Right atrium auricular region (tissue), 2 donors: Measurements from ENCODE around the gene GNG7. TPM values are rescaled to one million over a fixed set of nuclear protein-coding genes. Genes with fewer than 3 reads are reported as not detected.

Experiments used
- DNase-seq: peaks from one replicate; pipeline ENCODE4 v3.0.0-alpha.2; 2019; ENCODE audit warnings: low spot score
- H3K27ac ChIP-seq, 2 donors: fragments of 200-600 bp; sonication (generic); 1 replicate in 1 of 2; 2 replicates in 1 of 2; pipeline ENCODE4 v1.5.1; 2016 to 2019
- H3K27me3 ChIP-seq, 2 donors: fragments of 200-600 bp; sonication (generic); one replicate each; pipeline versions ENCODE4 v1.5.1 to v1.6.0; 2017 to 2019
- H3K36me3 ChIP-seq: fragments of 200-600 bp; sonication (generic); one replicate; pipeline ENCODE4 v1.5.1; 2016
- H3K4me1 ChIP-seq, 2 donors: fragments of 200-600 bp; sonication (generic); one replicate each; pipeline versions ENCODE4 v1.5.1 to v1.6.0; 2017 to 2019
- H3K4me3 ChIP-seq, 2 donors: fragments of 200-600 bp; sonication (generic); 1 replicate in 1 of 2; 2 replicates in 1 of 2; pipeline ENCODE4 v1.5.1; 2017 to 2019; ENCODE audit warnings: mild to moderate bottlenecking in 1 of 2, moderate library complexity in 1 of 2
- H3K9me3 ChIP-seq, 2 donors: fragments of 200-600 bp; sonication (generic); one replicate each; pipeline ENCODE4 v1.5.1; 2019
- CTCF ChIP-seq, 2 donors: fragments of 200-600 bp; sonication (generic); IDR thresholded peaks; one replicate each; pipeline ENCODE4 v1.5.1; 2019; ENCODE audit warnings: antibody characterized with exemption in 2 of 2
- total RNA-seq, 2 donors: library from RNA; depleted of rRNA; stranded (reverse); fragments of >200 nt; gene quantifications; one replicate each; pipeline ENCODE4 v1.1.0, GENCODE V29; 2016

The GNG7 gene
- total RNA-seq, 2 donors from 2014 or later, result 18.0 to 22.8 TPM

- peaks cover 0 to 8% of the 10 kb centered on the region in 2 donors for H3K4me1 ChIP-seq
- no peak for TF ChIP-seq CTCF (IDR thresholded peaks at IDR 0.05)
- H3K36me3 ChIP-seq, result peaks cover 15% of the 10 kb centered on the region
- no peak for DNase-seq
- H3K27me3 ChIP-seq, result no peaks in the 10 kb centered on the region
- H3K27ac ChIP-seq, result no peak overlapping the region
- no peak overlapping the region for H3K4me3 ChIP-seq
- no peaks in the 10 kb centered on the region for H3K9me3 ChIP-seq
These were observed 32.2 kb upstream of the GNG7 start for GRCh38 chr19:2734589-2735288.

- TF ChIP-seq CTCF (IDR thresholded peaks at IDR 0.05), result no peak
- Histone ChIP-seq H3K27me3 (no peaks in the 10 kb centered on the region), H3K9me3 (no peaks in the 10 kb centered on the region), H3K27ac (no peak overlapping the region), H3K4me1 (peaks cover 0 to 2% of the 10 kb centered on the region in 2 donors), H3K36me3 (peaks cover 15% of the 10 kb centered on the region), H3K4me3 (no peak overlapping the region)
- DNase-seq, result no peak
These were observed 31.6 kb upstream of the GNG7 start for GRCh38 chr19:2733930-2734588.

GRCh38 chr19:2732883-2733282 lies 30.4 kb upstream of the GNG7 start:
- Histone ChIP-seq H3K36me3 (peaks cover 15% of the 10 kb centered on the region), H3K27me3 (no peaks in the 10 kb centered on the region), H3K27ac (no peak overlapping the region), H3K4me1 (no peaks in the 10 kb centered on the region), H3K4me3 (no peak overlapping the region), H3K9me3 (no peaks in the 10 kb centered on the region)
- no peak for TF ChIP-seq CTCF (IDR thresholded peaks at IDR 0.05)
- no peak for DNase-seq

- no peak overlapping the region for H3K27ac ChIP-seq
- H3K9me3 ChIP-seq, result no peaks in the 10 kb centered on the region
- DNase-seq, result no peak
- no peaks in the 10 kb centered on the region for H3K27me3 ChIP-seq
- H3K4me1 ChIP-seq, result no peaks in the 10 kb centered on the region
- TF ChIP-seq CTCF (IDR thresholded peaks at IDR 0.05), result no peak
- peaks cover 15% of the 10 kb centered on the region for H3K36me3 ChIP-seq
- H3K4me3 ChIP-seq, result no peak overlapping the region
These were observed 29.7 kb upstream of the GNG7 start for GRCh38 chr19:2732157-2732725.

- no peak overlapping the region for H3K4me3 ChIP-seq
- no peaks in the 10 kb centered on the region for H3K27me3 ChIP-seq
- H3K4me1 ChIP-seq, result no peaks in the 10 kb centered on the region
- TF ChIP-seq CTCF (IDR thresholded peaks at IDR 0.05), result no peak
- DNase-seq, result no peak
- H3K36me3 ChIP-seq, result peaks cover 10% of the 10 kb centered on the region
- H3K27ac ChIP-seq, result no peak overlapping the region
- H3K9me3 ChIP-seq, result no peaks in the 10 kb centered on the region
These were observed 28.9 kb upstream of the GNG7 start for GRCh38 chr19:2731181-2731995.
